Sciatic nerve (tissue), 2 donors: ENCODE results near the gene SLK. TPM values are rescaled to one million over a fixed set of nuclear protein-coding genes. Genes with fewer than 3 reads are reported as not detected.

Experiments used
- ATAC-seq: fragments of 200-7000 bp; cut with Tn5 transposase; one replicate; pipeline ENCODE4 v1.9.1; 2020; ENCODE audit warnings: mild to moderate bottlenecking, moderate library complexity
- DNase-seq: peaks from one replicate; pipeline ENCODE4 v3.0.0-alpha.2; 2020; ENCODE audit warnings: low spot score
- intact Hi-C: fragments of 100-400 bp; cut with DNase I; formaldehyde crosslinking; loops from one replicate; pipeline ENCODE4 v1.14.2; 2022
- total RNA-seq: library from RNA; stranded (reverse); fragmentation: NEBNext Ultra II Directional; extraction: Animal tissue kit (Norgen Biotek cat#: 25700); gene quantifications from one replicate; pipeline ENCODE4 v1.2.1, GENCODE V29; 2021
- donor health status: DM: no; HTN: no; CAD: no.
- donor health status: DM: no; HTN: no; CAD: no.

SLK gene
- total RNA-seq, 1 donor from 2014 or later: 52.5 TPM

GRCh38 chr10:103936022-103936421, 30.9 kb upstream of the SLK start:
- DNase-seq: no peak
- no peak for ATAC-seq

GRCh38 chr10:103939522-103939921, 27.4 kb upstream of the SLK start:
- DNase-seq (no peak), ATAC-seq (no peak)

More at GRCh38 chr10:103936022-103936421, 30.9 kb upstream of the SLK start:
- intact Hi-C loops: no loop called here

GRCh38 chr10:103941801-103942200, 25.1 kb upstream of the SLK start:
- ATAC-seq: no peak
- intact Hi-C loops: no loop called here
- no peak for DNase-seq

More at GRCh38 chr10:103939522-103939921, 27.4 kb upstream of the SLK start:
- intact Hi-C loops: no loop called here

GRCh38 chr10:103942866-103943265, 24.1 kb upstream of the SLK start:
- intact Hi-C loops: no loop called here
- peak; percentile 52 for ATAC-seq
- DNase-seq: no peak

- no peak for DNase-seq
- intact Hi-C loops: no loop called here
- no peak for ATAC-seq
Observed at GRCh38 chr10:103947799-103948516, 19.0 kb upstream of the SLK start.

- ATAC-seq (no peak), DNase-seq (no peak)
- intact Hi-C loops: no loop called here
Observed at GRCh38 chr10:103949728-103950127, 17.2 kb upstream of the SLK start.

- DNase-seq: no peak
- intact Hi-C loops: no loop called here
- no peak for ATAC-seq
Observed at GRCh38 chr10:103951183-103951582, 15.8 kb upstream of the SLK start.

- intact Hi-C loops: no loop called here
- ATAC-seq (no peak), DNase-seq (no peak)
Observed at GRCh38 chr10:103951942-103952341, 15.0 kb upstream of the SLK start.

GRCh38 chr10:103954543-103954942, 12.4 kb upstream of the SLK start:
- intact Hi-C loops: no loop called here
- ATAC-seq (no peak), DNase-seq (no peak)

GRCh38 chr10:103958996-103959395, 7.9 kb upstream of the SLK start:
- ATAC-seq (no peak), DNase-seq (no peak)
- intact Hi-C loops: no loop called here

GRCh38 chr10:103960103-103960502, 6.8 kb upstream of the SLK start:
- no peak for ATAC-seq
- intact Hi-C loops: no loop called here
- DNase-seq: no peak

GRCh38 chr10:103967448-103968071, 620 bp downstream of the SLK start:
- intact Hi-C loops: no loop called here
- ATAC-seq (peak; percentile 9), DNase-seq (no peak)

GRCh38 chr10:103968441-103969391, 1.8 kb downstream of the SLK start:
- ATAC-seq: no peak
- intact Hi-C loops: no loop called here
- no peak for DNase-seq

- DNase-seq (no peak), ATAC-seq (no peak)
- intact Hi-C loops: no loop called here
Observed at GRCh38 chr10:103969436-103969835, 2.5 kb downstream of the SLK start.

GRCh38 chr10:103969857-103970627, 3.1 kb downstream of the SLK start:
- DNase-seq (no peak), ATAC-seq (no peak)
- intact Hi-C loops: no loop called here

- intact Hi-C loops: no loop called here
- DNase-seq: no peak
- ATAC-seq: no peak
Observed at GRCh38 chr10:103975169-103975568, 8.2 kb downstream of the SLK start.

- intact Hi-C loops: no loop called here
- ATAC-seq (no peak), DNase-seq (no peak)
Observed at GRCh38 chr10:103977204-103977603, 10.3 kb downstream of the SLK start.

- DNase-seq: no peak
- intact Hi-C loops: no loop called here
- ATAC-seq: no peak
Observed at GRCh38 chr10:103979530-103979929, 12.6 kb downstream of the SLK start.

GRCh38 chr10:103980288-103980906, 13.5 kb downstream of the SLK start:
- DNase-seq: no peak
- ATAC-seq: no peak
- intact Hi-C loops: no loop called here
